ENCODE measurements around the gene GPR146.

The GPR146 gene

DNA sequence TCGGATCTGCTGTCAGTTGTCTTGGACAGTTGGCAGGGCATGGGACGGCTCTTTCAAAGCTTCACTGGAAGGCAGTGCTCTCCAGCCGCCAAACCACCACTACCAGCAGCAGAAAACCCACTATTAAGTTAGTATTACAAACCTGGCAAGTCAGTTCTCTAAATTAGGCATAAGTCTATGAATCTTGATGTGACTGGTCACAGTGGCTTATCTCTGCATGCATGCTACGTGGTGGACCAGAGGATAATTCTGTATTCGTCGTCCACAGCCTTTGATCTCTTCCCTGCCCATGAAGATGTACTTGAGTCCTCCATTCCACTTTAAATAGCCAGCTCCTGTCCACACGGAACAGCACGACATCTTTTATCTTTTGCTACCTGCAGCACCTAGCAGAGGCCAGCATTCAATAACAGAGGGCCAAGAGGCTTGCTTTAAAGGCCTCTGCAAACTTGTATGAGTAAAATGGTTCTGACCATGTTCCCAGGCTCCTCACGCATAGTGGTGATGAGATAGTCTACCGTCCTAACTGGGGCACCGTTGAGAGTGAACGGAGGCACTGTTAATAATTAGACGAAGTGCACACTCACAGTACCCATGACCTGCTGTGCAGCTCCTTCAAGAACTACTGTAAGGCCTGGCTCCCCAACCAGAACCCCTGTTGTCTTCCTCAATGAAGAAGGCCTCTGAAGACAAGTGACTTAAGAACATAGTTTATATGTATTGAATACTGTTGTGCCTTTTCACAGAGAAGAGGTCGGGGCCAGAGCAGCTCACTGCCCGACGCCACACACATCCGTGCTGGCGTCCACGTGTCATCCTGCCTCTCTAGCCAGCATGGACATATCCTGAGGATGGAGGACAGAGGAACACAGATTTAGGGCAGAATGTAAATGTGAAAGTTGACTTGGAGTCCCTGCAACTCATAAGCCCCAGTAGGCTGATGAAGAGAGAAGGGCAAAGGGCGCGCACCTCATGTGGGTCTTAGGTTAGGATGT lies 1.0 kb downstream of the GPR146 start:
- DNase-seq: no peak

DNA sequence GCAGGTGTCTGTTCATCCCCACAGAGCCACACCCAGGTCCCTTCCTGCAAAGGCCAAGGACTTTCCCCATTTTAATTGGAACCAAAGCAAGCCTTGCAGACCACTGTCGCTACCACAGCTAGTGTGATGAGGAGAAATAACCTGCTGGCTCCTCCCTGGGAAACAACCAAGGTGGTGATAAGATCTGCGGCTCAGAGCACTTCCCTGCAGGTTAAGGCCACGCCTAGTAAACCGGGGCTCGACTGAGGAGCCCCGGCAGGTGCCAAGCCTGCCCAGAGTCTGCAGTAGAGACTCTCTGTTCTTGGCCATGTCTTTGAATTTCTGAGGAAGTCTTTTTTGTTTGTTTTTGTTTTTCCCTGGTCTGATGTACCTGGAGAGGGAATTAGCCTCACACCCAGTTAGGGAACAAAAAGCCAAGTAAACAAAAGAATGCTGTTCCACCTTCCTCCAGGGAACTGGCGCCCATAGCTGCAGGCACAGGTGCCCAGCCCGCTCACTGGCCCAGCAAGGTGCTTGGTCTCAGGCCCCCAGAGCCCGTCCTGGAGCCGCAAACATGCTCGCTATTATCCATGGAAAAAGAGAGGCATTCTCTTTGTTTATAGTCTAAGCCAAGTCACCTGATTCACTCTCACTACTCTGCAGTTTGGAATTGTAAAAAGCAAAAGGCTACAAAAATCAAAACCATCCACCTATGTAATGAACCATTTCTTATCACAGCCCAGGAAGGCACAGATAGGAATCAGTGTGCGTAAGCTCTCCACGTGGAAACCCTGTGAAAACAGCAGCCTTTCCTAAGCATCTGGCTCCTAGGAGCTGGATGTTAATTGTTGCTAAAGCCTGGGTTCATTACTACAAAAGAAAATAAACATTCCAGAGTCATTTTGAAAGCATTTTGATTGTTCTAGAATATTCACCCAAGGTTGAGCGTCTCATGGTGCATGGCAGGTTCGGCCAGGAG lies 2.7 kb downstream of the GPR146 start:
- no peak for DNase-seq

DNA sequence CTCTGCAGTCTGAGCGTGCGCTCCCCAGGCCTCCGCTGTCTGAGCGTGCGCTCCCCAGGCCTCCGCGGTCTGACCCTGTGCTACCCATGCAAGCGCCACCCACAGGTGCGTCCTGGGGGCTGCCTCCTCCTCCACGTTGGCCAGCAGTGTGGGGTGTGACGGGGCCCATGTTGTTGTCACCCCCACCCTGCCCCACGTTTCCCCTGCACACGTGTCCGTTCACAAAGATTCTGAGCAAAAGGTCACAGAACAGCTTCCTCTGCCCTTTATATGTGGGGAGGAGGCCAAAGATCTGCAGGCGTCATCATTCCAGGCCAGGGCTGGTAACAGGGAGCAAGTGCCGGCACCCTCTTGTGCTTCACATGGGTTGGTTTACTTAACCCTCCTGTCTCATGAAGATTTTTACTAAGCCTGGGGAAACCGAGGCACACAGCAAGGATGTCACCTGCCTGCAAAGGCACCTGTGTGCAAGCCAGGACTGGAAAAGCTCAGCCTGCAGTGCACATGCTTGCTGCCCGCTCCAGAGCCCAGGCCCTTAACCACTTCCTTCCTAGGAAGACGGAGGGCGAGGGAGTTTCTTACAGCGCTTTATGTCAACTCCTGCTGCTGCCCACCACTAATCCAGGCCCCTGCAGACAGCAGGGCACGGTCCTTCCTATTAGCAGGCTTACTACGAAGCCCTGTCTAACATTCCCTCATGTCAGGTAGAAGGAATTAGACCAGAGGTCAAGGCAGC lies 4.8 kb downstream of the GPR146 start:
- DNase-seq: no peak

DNA sequence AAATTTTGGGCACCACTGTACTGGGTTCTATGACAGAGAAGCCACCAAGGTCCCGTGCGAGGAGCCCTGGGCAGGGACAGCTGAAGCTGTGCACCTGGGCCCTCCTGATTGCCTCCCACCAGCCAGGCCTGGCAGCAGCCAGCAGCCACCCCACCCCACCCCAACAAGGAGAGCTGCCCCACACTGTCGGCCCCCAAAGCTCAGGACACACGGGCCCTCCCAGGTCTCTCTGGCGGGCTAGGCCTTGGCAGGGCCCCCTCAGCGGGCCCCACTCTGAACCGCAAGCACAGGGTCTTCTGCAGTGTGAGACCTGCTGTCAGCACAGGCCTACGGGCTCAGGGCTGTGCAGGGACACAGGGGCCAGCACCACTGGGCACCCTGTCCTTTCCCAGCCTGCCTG lies 5.5 kb downstream of the GPR146 start:
- DNase-seq: no peak

DNA sequence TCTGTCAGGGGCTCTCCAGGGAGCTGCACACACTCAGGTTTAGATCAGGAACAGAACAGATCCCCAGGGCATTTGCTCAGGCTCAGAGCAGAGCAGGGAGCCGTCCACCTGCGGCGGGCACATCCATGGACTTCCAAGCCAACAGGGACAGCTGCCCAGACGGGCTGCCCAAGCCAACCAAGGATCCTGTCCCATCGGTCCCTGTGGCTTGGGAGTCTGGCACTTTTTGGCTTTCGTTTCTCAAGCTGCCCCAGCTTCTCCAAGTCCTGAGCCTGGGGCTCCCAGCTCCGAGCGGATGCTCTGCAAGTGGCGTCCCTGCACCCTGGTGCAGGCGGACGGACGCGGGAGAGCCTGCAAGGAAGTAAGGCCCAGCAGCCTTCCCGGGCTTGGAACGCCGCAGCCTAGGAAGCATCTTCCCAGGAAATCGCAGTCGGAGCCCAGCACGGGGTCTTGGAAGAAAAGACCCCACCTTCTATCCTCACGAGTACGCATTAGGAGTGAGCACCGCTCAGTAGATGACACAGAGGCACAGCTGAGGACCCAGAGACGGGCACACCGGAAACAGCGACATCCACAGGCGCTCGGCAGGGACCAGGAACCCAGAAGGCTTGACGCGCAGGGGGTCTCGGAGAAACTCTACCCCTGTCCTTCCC lies 6.0 kb downstream of the GPR146 start:
- no peak for DNase-seq

DNA sequence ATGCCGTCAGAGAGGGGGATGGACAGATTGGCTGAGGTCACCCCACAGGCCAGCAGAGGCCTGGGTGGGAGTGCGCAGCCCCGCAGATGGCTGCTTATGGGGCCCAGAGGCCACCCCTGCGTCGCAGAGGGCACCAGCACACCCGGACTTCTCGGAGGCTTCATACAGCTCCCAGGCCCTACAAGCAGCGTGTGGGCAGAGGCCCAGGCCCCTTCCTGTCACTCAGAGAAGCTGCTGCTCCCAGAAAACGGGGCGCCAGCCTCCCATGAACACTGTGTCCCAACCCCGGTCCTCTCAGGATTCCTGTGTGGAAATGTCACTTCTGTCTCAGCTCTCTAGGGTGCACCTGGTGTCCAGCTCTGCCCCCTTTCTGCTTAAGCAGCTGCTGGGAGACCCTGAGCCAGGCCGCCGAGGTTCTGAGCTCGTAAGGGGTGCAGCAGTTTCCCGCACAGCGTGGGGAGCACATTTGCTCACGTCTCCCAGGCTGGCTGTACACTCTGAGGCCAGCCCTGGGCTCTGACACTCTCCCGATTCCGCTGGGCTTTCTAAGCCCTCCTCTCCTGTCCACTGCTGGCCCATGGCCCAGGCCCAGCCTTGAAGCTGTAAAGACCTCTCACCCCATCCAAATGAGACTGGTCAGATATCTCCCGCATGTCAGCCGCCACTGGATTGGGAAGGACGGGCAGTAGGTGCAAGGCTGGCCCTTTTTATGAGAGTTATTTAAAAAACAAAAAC lies 6.8 kb downstream of the GPR146 start:
- no peak for DNase-seq

DNA sequence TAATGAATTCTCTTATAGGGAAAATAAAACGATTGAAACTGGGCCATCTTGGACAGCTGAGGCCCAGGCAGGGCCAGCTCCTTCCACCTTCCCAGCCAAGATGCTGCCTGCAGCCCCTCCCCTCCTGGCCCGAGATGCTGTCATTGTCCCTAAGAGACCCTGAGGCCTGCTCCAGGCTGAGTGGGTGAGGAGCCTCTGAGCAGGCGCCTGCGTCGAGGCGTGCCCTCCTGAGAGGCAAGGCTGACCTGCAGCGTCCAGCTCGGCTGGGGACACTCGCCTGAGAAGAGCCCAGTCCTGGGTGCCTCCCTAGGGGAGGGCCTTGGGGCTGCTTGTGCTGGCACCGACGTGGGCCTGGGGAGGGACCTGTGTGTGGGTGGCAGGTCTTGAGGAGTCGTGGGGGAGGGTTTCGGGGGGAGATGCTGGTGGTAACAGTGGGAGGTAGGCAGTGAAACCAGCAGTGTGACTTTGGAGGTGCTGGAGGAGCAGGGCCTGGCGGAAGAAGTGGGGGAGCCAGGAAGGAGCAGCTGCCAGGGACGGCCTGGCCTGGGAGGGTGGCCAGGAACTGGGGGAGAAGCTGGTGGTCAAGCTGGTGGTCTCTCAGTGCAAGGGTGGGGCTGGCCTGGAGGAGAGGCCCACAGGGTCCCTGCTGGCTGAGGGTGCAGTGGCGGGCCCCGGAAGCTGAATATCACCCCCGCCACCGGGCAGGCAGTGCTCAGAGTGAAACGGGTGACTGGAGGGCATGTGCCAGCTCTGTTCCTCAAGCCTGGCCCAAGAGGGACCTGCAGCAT lies 7.9 kb downstream of the GPR146 start:
- no peak for DNase-seq

DNA sequence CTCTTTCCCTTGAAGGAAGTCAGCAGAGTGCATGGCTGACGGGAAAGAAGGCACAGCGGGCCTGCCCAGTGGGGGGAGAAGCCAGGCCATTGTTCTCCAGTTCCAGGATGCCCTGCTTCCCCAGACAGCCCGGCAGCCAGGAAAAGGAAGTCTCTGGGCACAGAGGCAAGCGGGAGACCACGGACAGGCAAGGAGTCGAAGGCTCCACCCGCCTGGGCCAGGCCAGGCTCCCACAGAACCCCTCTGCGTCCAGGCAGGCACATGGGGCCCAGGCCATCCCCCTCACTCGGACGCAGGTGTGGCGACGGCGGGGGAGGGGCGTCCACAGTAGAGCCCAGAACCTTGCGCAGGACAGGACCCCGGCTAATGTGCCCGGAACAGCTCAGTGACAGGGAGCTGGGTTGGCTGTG lies 8.7 kb downstream of the GPR146 start:
- DNase-seq: no peak

DNA sequence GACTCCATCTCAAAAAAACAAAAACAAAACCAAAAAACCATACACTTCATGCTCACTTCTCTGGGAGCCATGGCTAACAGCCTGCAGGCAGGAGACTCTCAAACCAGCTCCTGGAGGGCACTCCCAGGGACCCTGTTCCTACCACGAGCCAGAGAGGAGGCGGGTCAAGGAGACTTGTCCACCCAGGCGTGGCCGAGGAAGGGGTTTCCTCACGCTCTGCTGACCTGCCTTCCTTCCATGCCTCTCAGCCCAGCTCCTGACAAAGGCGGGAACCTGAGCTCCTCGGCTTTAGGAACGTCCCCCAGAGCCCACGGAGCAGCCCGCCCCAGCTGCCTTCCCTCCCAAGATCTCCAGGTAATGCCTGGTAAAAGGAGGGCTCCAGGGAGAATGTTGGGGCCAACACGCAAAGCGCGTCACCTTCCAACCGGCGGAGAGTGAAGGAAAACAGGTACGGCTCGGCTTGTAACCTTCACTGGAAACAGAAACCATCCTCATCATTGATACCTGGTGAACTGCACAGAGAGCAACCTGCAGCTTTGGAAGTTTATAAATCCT lies 9.5 kb downstream of the GPR146 start:
- no peak for DNase-seq

DNA sequence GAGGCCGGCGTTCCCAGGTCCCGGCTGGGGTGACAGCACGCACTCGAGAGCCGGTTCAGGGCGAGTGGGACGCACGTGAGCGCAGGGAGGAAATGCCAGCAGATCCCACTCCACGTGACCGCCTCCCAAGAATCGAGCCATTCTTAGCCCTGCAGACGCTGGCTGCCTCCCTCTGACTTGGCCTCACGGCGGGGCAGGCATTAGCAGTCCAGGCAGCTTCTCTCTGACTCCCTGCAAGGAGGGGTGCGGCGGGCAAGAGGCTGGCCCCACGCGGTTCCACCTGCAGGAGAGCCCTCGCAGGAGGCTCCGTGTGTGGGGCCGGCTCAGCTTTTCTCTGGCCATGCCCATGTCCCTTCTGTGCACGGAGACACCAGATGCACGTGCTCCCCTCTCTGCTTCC lies 10.1 kb downstream of the GPR146 start:
- no peak for DNase-seq

DNA sequence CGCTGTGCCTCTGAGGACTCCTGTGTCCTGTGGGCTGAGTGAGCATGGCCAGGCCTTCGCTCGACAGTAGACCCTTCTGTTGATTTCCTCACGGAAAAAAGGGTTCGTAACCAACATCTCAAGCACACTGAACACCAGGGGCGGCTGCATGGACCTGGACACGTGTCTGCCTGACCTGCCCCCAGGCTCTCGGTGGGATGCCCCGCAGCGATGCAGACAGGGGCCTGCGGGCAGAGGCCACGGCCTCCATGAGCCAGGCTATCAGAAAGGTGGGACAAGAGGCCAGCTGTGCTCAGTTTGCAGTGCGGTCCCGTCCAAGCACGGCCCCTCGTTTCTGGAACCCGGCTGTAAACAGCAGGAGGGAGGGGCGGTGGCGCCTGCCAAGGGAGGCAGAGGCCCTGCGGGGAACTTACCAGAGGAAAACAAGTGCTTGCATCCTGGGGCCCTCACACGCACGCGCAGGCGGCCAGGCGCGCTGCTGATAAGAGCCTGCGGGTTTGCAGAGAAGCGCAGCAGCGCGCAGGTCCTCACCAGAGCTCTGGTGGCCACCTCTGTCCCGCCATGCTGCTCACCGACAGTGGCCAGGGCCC lies 10.6 kb downstream of the GPR146 start:
- DNase-seq: peak; percentile 48

DNA sequence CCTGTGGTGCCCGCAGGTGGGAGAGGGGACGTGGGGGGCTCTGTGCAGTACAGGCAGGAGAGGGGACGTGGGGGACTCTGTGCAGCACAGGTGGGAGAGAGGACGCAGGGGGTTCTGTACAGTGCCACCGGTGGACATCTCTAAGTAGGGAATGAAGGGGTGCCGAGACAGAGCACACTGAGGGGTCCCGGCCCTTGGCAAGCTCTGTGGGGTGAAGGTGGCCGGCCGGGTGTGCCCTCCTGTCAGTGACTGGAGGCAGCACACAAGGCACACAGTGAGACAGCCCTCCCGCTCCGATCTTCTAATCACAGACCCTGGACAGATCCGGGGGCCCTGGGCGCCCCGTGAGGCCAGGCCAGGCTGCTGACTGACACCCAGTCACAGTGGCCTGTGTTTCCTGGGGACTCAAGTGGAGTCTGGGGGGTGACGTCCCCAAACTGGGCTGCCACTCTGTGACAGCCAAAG lies 11.2 kb downstream of the GPR146 start:
- DNase-seq: no peak

DNA sequence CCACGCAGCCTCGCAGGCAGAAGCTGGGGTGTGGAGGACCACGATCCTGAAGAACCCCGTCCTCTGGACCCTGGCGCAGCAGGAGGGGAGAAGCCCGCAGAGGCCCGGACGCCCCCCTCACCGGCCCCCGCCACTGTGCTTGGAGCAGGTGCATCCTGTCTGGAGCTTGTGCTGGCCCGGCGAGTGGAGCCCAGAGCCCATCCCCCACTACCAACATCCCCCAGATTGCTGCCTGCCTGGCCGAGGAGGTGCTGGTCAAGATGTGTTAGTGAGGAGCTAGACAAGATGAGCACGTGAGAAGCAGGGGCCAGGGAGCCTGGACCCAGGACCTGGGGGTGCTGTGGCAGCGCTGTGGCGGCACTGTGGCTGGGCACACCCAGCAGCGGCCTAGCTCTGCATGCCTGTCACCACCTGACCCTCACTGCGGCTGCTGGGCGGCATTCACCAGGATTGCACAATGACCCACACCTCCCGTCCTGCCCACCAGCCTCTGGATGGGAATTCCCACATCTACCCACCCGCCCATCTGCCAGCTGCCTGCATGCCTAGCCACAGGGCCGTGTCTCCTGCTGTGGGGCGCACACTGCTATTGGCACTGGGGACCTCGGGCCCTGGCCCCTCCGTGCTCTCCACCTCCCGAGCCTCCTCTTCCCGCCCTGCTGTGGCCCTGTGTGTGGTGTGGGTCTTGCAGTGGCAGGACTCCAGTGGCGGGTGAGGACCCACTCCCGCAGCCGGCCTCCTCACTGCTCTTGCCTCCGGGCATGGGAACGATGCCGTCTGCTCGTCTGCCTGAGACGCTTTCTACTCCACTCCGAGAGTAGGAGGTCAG lies 11.8 kb downstream of the GPR146 start:
- no peak for DNase-seq

DNA sequence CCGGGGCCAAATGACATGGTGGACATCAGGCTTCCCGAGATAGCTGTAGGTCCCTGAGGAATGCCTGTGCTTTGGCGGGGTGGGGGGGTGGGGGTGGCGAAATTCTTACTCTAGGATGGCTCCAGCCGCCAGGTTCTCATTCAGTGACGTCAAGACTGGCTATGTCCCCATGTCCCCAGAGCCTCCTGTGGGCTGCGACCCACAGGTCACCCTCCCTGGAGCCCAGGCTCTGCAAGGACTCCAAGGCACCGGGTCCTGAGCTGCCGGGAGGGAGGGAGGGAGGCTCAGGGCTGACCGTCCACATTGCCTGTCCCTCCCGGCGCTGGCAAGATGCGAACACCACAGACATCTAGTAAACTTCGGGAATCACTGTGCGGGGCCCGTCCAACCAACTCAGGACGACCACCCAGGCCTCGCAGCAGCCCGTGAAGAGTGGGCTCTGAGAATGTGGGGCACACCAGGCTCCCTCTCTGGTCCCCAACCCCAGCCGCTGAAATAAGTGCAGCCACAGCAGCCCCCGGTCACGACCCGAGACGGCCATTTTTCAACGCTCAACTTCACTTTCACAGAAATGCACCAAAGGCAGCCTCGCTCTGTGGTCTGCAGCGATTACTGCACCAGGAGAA lies 12.6 kb downstream of the GPR146 start:
- no peak for DNase-seq

DNA sequence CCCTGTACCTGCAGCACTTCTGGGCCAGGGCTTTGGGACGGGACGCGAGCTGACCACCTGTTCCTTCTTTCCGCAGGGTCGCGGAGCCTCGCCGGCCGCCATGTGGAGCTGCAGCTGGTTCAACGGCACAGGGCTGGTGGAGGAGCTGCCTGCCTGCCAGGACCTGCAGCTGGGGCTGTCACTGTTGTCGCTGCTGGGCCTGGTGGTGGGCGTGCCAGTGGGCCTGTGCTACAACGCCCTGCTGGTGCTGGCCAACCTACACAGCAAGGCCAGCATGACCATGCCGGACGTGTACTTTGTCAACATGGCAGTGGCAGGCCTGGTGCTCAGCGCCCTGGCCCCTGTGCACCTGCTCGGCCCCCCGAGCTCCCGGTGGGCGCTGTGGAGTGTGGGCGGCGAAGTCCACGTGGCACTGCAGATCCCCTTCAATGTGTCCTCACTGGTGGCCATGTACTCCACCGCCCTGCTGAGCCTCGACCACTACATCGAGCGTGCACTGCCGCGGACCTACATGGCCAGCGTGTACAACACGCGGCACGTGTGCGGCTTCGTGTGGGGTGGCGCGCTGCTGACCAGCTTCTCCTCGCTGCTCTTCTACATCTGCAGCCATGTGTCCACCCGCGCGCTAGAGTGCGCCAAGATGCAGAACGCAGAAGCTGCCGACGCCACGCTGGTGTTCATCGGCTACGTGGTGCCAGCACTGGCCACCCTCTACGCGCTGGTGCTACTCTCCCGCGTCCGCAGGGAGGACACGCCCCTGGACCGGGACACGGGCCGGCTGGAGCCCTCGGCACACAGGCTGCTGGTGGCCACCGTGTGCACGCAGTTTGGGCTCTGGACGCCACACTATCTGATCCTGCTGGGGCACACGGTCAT lies 13.3 kb downstream of the GPR146 start:
- no peak for DNase-seq

DNA sequence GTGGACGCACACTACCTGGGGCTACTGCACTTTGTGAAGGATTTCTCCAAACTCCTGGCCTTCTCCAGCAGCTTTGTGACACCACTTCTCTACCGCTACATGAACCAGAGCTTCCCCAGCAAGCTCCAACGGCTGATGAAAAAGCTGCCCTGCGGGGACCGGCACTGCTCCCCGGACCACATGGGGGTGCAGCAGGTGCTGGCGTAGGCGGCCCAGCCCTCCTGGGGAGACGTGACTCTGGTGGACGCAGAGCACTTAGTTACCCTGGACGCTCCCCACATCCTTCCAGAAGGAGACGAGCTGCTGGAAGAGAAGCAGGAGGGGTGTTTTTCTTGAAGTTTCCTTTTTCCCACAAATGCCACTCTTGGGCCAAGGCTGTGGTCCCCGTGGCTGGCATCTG lies 14.0 kb downstream of the GPR146 start:
- DNase-seq: no peak

DNA sequence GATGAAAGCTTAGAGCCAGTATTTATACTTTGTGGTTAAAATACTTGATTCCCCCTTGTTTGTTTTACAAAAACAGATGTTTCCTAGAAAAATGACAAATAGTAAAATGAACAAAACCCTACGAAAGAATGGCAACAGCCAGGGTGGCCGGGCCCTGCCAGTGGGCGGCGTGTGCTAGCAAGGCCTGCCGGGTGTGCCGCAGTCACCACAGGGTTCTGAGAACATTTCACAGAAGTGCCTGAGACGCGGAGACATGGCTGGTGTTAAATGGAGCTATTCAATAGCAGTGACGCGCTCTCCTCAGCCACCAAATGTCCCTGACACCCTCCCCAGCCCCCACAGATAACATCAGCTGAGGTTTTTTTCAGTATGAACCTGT lies 14.5 kb downstream of the GPR146 start:
- DNase-seq: peak; percentile 36

Data from stimulated activated CD8-positive, alpha-beta memory T cell treated with anti-CD3 and anti-CD28 coated beads, Interleukin-4, amount 100 ng/mL, for 48 hours (primary cell).